Gastrocnemius medialis (tissue), 4 donors: ENCODE measurements around the gene FBXL13. TPM values are rescaled to one million over a fixed set of nuclear protein-coding genes. Genes with fewer than 3 reads are reported as not detected.

Experiments
- ATAC-seq, 2 donors: fragments of 150-250 bp; one replicate each; pipeline ENCODE4 v1.9.1; 2016
- DNase-seq, 2 donors: peaks; one replicate each; pipeline ENCODE4 v3.0.0-alpha.2; 2019
- H3K27ac ChIP-seq, 4 donors: fragments of 200-600 bp; sonication (generic); 1 replicate in 1 of 4; 2 replicates in 3 of 4; pipeline ENCODE4 v1.5.1; 2016 to 2018; ENCODE audit warnings: mild to moderate bottlenecking in 2 of 4, moderate library complexity in 1 of 4
- H3K27me3 ChIP-seq, 3 donors: fragments of 200-600 bp; sonication (generic) in 2 of 3; 1 replicate in 1 of 3; 2 replicates in 2 of 3; pipeline versions ENCODE4 v1.5.1 to v1.6.0; 2016 to 2019; ENCODE audit warnings: mild to moderate bottlenecking in 1 of 3, moderate library complexity in 1 of 3
- H3K36me3 ChIP-seq, 2 donors: fragments of 200-600 bp; sonication (generic) in 1 of 2; one replicate each; pipeline ENCODE4 v1.5.1; 2017 to 2018
- H3K4me1 ChIP-seq, 2 donors: fragments of 200-600 bp; sonication (generic) in 1 of 2; one replicate each; pipeline ENCODE4 v1.5.1; 2016 to 2017; ENCODE audit warnings: mild to moderate bottlenecking in 2 of 2
- H3K4me3 ChIP-seq, 4 donors: fragments of 200-600 bp; sonication (generic) in 3 of 4; 1 replicate in 1 of 4; 2 replicates in 3 of 4; pipeline ENCODE4 v1.5.1; 2016 to 2019; ENCODE audit warnings: mild to moderate bottlenecking in 2 of 4
- H3K9me3 ChIP-seq, 3 donors: fragments of 200-600 bp; sonication (generic) in 2 of 3; 1 replicate in 1 of 3; 2 replicates in 2 of 3; pipeline ENCODE4 v1.5.1; 2016 to 2019
- CTCF ChIP-seq, 5 experiments: fragments of 450-650 bp in 3 of 5; fragments of 200-600 bp in 2 of 5; sonication (generic) in 2 of 5; IDR thresholded peaks in 4 of 5; conservative IDR thresholded peaks in 1 of 5; 1 replicate in 4 of 5; 2 replicates in 1 of 5; pipeline ENCODE4 v1.5.1; 2016 to 2019; ENCODE audit warnings: antibody characterized with exemption in 5 of 5, mild to moderate bottlenecking in 3 of 5, moderate library complexity in 3 of 5
- POLR2A ChIP-seq, 2 donors: fragments of 450-650 bp; IDR thresholded peaks; one replicate each; pipeline ENCODE4 v1.6.1; 2017; ENCODE audit warnings: antibody characterized with exemption in 2 of 2, mild to moderate bottlenecking in 2 of 2, moderate library complexity in 2 of 2
- in situ Hi-C, 4 donors: fragments of 200-750 bp; cut with MboI; loops; one replicate each; pipeline versions ENCODE4 v1.15.0 to v1.8.0; 2017; ENCODE audit warnings: low sequenced_read_pairs in 4 of 4
- intact Hi-C: fragments of 100-400 bp; cut with DNase I; formaldehyde crosslinking; loops from one replicate; pipeline ENCODE4 v1.15.1; 2023; ENCODE audit warnings: low total_unique reads
- total RNA-seq, 4 donors: library from RNA; depleted of rRNA; stranded (reverse); fragments of >200 nt; gene quantifications; one replicate each; pipeline versions ENCODE4 v1.1.0 to v1.2.3, GENCODE V29; 2016

The FBXL13 gene
- total RNA-seq, 4 donors from 2014 or later, result 0.26 TPM; not detected in 3

DNA sequence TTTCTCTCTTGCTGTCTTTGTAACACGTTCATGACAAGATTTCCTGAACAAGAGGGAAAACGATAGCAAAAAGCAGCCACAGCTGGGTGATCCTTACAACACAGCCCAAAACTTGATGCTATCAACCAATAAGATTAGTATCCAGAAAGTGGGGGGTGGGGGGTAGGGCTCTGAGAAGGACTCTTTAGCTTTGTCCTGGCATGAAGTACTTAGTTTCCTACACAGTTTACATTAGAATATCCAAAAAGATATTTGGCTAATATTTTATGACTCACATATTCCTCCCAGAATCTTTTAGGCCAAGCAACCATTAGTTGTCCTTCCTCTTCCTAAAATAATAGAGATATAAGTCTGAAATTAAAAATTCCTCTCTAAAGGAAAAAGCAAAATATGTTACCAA, 184.7 kb downstream of the FBXL13 start:
- TF ChIP-seq CTCF (IDR thresholded peaks at IDR 0.05 in 4 of 5, conservative IDR thresholded peaks at IDR 0.05 in 1 of 5), result no peak
- TF ChIP-seq POLR2A (IDR thresholded peaks at IDR 0.05), result no peak
- Histone ChIP-seq H3K4me1 (peaks cover 4 to 22% of the 10 kb centered on the region in 2 donors), H3K36me3 (no peaks in the 10 kb centered on the region), H3K9me3 (no peaks in the 10 kb centered on the region), H3K27ac (no peak overlapping the region), H3K4me3 (no peak overlapping the region), H3K27me3 (no peaks in the 10 kb centered on the region)
- intact Hi-C loops, result loop anchor here (5.0 kb wide), 1 partner anchor 58 kb away; no protein-coding TSS in a partner anchor
- ATAC-seq (no peak), DNase-seq (no peak)
- in situ Hi-C loops, result no loop called here

DNA sequence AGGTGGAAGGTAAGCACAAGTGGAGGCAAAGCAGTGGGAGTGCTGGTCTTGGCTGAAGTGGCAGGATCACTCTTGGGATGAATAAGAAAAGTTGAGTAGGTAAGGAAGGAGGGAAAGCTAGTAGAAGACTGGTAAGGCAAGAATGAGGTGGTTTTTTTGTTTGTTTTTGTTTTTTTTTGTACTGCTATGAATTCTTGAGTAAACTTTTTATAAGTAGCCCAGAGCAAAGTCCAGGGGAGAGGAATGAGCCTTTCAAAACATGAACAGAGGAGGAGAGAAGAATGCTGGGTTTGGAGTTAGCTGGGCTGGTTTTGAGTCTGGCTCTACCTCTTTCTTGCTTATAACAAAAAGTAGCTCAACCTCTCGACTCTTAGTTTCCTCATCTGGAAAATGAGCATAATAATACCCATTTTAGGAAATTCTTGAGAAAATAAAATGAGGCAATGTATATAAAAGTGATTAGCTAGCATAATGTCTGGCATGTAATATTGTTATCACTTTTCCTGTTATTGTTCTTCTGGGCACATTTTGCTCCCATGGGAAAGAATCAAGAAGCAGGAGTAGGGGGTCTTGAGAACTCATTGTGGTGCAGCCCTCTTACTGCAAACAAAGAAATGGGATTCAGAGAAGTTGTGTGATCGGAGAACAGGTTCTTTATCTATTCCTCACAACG, 185.9 kb downstream of the FBXL13 start:
- DNase-seq (no peak), ATAC-seq (no peak)
- Histone ChIP-seq H3K27me3 (no peaks in the 10 kb centered on the region), H3K4me1 (peaks cover 4 to 22% of the 10 kb centered on the region in 2 donors), H3K36me3 (no peaks in the 10 kb centered on the region), H3K27ac (no peak overlapping the region), H3K9me3 (no peaks in the 10 kb centered on the region), H3K4me3 (no peak overlapping the region)
- in situ Hi-C loops (no loop called here), intact Hi-C loops (no loop called here)
- no peak for TF ChIP-seq POLR2A (IDR thresholded peaks at IDR 0.05)
- TF ChIP-seq CTCF (IDR thresholded peaks at IDR 0.05 in 4 of 5, conservative IDR thresholded peaks at IDR 0.05 in 1 of 5), result no peak

DNA sequence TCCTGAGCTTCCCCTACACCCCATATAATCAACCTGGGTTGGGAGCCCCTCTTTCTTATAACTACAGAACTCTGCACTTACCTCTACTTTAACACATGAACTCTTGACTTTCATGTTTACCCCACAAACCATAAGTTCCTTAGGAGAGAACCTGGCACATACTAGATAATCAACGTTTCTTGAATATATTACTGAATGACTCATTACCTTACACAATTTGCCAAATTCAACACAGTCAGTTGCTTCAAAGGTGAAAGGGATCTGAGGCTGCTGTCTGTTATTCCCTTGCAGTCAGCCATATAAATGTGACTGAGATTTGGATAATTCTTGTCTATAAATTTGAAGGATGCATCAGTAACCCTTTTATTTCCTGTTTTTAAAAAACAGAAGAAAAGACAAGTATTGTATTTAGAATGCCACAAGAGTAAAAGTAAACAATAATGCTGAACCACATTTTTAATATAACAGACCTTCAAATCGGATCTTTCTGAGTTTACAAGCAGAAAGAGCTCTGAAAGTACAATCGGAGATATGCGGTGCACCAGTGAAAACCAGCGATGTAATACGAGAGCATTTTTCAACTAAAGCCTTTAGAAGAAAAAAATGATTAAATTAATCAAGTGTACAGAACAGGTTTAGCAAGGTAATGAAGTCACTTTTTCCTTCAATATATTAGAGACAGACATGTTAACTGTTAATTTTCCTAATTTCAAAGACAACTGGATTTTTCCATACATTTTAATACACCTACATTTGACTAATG, 191.3 kb downstream of the FBXL13 start:
- DNase-seq (no peak), ATAC-seq (no peak)
- Histone ChIP-seq H3K4me1 (no peaks in the 10 kb centered on the region), H3K9me3 (no peaks in the 10 kb centered on the region), H3K27me3 (no peaks in the 10 kb centered on the region), H3K27ac (no peak overlapping the region), H3K36me3 (no peaks in the 10 kb centered on the region), H3K4me3 (no peak overlapping the region)
- no peak for TF ChIP-seq POLR2A (IDR thresholded peaks at IDR 0.05)
- no peak for TF ChIP-seq CTCF (IDR thresholded peaks at IDR 0.05 in 4 of 5, conservative IDR thresholded peaks at IDR 0.05 in 1 of 5)
- intact Hi-C loops, result no loop called here
- in situ Hi-C loops, result no loop called here

DNA sequence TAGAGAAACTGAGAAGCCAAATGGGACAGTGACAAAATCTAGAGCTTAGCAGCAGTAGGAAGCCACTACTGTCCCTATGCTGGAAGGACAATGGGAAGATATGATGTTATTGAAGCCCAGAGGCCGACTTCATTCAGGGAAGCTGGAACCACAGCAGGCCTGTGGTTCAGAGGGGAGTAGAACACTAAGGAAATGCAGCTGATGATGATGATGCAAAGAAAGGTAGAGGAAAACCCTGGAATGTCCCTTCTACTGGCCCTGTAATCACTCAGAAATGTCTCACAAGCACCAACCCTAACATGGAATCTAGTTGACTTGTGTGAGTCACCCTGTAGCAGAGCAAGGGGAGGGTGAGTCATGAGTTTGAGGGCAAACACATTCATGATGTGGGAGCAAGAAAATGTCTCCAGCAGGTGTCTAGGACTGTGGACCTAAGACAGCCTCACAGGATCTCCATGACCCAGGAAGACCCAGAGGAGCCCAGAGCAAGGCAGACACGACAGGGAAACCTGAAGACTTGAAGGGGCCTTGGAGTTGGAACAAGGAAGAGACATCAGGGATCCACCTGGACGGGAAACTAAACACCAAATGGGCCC, 198.8 kb downstream of the FBXL13 start:
- Histone ChIP-seq H3K9me3 (no peaks in the 10 kb centered on the region), H3K4me3 (no peak overlapping the region), H3K36me3 (no peaks in the 10 kb centered on the region), H3K27me3 (no peaks in the 10 kb centered on the region), H3K4me1 (no peaks in the 10 kb centered on the region), H3K27ac (no peak overlapping the region)
- peak in 1 of 2 donors; percentile 49 for ATAC-seq
- no peak for TF ChIP-seq POLR2A (IDR thresholded peaks at IDR 0.05)
- no peak for TF ChIP-seq CTCF (IDR thresholded peaks at IDR 0.05 in 4 of 5, conservative IDR thresholded peaks at IDR 0.05 in 1 of 5)
- in situ Hi-C loops (no loop called here), intact Hi-C loops (no loop called here)
- DNase-seq, result no peak
